Choroid plexus epithelial cell (primary cell): ENCODE data around the gene SPHKAP.
"Not testable (repeated sequence)": the region's sequence is repeated elsewhere in the genome, so short reads cannot be mapped to it uniquely, and the experiment has no call there.

Experiments
- DNase-seq: peaks from one replicate; pipeline ENCODE4 v3.0.0-alpha.2; 2010; ENCODE audit warnings: low read depth
- H3K4me3 ChIP-seq: 2 replicates; pipeline ENCODE4 v1.5.1; 2011; ENCODE audit warnings: low read depth, mild to moderate bottlenecking, control low read depth, low read length, moderate library complexity
- TF ChIP-seq, protein P1 (sequence below): conservative IDR thresholded peaks from 2 replicates; pipeline ENCODE4 v1.5.1; 2011; ENCODE audit warnings: low read depth, mild to moderate bottlenecking, control low read depth, inconsistent platforms, low read length, moderate library complexity

SPHKAP gene

GRCh38 chr2:228079194-228079593 is 102.3 kb downstream of the SPHKAP start:
- DNase-seq = no peak
- H3K4me3 ChIP-seq = no peak overlapping the region
- TF ChIP-seq, protein P1, sequence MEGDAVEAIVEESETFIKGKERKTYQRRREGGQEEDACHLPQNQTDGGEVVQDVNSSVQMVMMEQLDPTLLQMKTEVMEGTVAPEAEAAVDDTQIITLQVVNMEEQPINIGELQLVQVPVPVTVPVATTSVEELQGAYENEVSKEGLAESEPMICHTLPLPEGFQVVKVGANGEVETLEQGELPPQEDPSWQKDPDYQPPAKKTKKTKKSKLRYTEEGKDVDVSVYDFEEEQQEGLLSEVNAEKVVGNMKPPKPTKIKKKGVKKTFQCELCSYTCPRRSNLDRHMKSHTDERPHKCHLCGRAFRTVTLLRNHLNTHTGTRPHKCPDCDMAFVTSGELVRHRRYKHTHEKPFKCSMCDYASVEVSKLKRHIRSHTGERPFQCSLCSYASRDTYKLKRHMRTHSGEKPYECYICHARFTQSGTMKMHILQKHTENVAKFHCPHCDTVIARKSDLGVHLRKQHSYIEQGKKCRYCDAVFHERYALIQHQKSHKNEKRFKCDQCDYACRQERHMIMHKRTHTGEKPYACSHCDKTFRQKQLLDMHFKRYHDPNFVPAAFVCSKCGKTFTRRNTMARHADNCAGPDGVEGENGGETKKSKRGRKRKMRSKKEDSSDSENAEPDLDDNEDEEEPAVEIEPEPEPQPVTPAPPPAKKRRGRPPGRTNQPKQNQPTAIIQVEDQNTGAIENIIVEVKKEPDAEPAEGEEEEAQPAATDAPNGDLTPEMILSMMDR = no peak

GRCh38 chr2:228076695-228077094 is 104.8 kb downstream of the SPHKAP start:
- not testable (repeated sequence) for H3K4me3 ChIP-seq, DNase-seq

- TF ChIP-seq, protein P1 = no peak
- H3K4me3 ChIP-seq = no peak overlapping the region
- no peak for DNase-seq
Observed at GRCh38 chr2:228072669-228073068, 108.8 kb downstream of the SPHKAP start.

DNA sequence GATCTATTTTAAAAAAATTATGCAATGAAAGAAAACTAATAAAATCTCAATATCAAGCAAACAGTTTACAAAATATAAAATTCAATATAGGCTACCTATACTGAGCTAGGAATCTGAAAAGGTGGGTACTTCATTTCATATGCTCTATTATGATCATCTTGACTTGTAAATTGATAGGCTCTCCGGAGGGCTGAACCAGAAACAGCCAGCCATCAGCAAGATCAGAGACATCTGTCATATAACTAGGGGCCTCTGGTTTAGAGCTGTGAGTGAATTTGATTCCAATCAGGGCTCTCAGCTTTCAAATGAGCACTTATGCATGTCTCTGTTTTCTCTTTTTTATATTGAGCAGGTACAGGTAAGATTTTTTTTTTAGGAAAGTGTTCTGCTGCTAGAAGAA is 114.2 kb downstream of the SPHKAP start:
- no peak for DNase-seq
- H3K4me3 ChIP-seq = no peak overlapping the region
- TF ChIP-seq, protein P1 = no peak

- no peak overlapping the region for H3K4me3 ChIP-seq
- TF ChIP-seq, protein P1 = no peak
- no peak for DNase-seq
Observed at GRCh38 chr2:228066126-228066798, 115.2 kb downstream of the SPHKAP start.

DNA sequence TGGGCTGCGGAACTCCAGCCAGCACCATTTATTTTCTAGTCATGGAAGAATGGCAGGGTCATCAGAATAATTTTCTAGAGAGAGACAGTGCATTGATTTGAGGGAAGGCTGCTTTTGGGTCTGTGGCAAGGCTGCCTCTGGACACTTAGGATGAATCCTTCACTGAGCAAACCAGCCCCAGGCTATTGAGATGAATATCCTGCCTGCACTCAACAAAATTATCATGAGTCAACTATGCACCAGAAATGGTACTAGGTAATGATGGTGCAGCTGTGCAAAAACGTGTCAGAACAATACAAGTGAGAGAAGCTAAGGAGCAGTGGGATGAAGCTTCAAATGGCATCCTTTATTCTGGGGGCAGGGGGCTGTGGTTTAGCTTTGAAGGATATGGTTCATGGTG is 115.8 kb downstream of the SPHKAP start:
- no peak overlapping the region for H3K4me3 ChIP-seq
- TF ChIP-seq, protein P1 = no peak
- no peak for DNase-seq

- TF ChIP-seq, protein P1 = no peak
- DNase-seq = no peak
Observed at GRCh38 chr2:228064796-228065315, 116.6 kb downstream of the SPHKAP start.

More at GRCh38 chr2:228064796-228065315, 116.6 kb downstream of the SPHKAP start:
- no peak overlapping the region for H3K4me3 ChIP-seq
